GM12801 (cell line): ENCODE data around the gene ARHGEF3.

ENCODE experiments used
- CTCF ChIP-seq: IDR thresholded peaks from one replicate; pipeline ENCODE4 v1.5.1; 2011; ENCODE audit warnings: control low read depth; ENCODE audit not compliant: insufficient read length; ENCODE audit errors: extremely low read depth

Gene ARHGEF3

GRCh38 chr3:56810577-56811545, 9.1 kb upstream of the ARHGEF3 start:
- TF ChIP-seq CTCF, result no peak

GRCh38 chr3:56806407-56806806, 4.7 kb upstream of the ARHGEF3 start:
- no peak for TF ChIP-seq CTCF

- TF ChIP-seq CTCF, result no peak
Measured at GRCh38 chr3:56802790-56803189, 1.0 kb upstream of the ARHGEF3 start.

- no peak for TF ChIP-seq CTCF
Measured at GRCh38 chr3:56802378-56802745, 613 bp upstream of the ARHGEF3 start.

GRCh38 chr3:56800832-56801661, 702 bp downstream of the ARHGEF3 start:
- no peak for TF ChIP-seq CTCF

- no peak for TF ChIP-seq CTCF
Measured at GRCh38 chr3:56800130-56800831, 1.5 kb downstream of the ARHGEF3 start.

GRCh38 chr3:56799251-56799882, 2.4 kb downstream of the ARHGEF3 start:
- TF ChIP-seq CTCF, result no peak
